HepG2 (cell line): Measurements from ENCODE around the gene USE1. TPM values are rescaled to one million over a fixed set of nuclear protein-coding genes. Genes with fewer than 3 reads are reported as not detected.
A peak's percentile ranks its signal among the peaks of the same experiment; 100 is the strongest.

Source experiments
- BATF2 ChIP-seq: sonication (generic); formaldehyde crosslinking; IDR thresholded peaks from 2 replicates; pipeline ENCODE4 v1.8.0; 2022; ENCODE audit warnings: mild to moderate bottlenecking, missing genetic modification reagents, moderate library complexity
- CCAR2 ChIP-seq: fragments of 200-400 bp; formaldehyde crosslinking; optimal IDR thresholded peaks from 2 replicates; pipeline ENCODE3; 2018; ENCODE audit warnings: low read depth, mild to moderate bottlenecking, low read length, moderate library complexity
- E2F1 ChIP-seq: sonication (generic); formaldehyde crosslinking; IDR thresholded peaks from 2 replicates; pipeline ENCODE4 v1.5.0; 2020; ENCODE audit warnings: missing genetic modification reagents
- FOXK1 ChIP-seq: sonication (generic); formaldehyde crosslinking; IDR thresholded peaks from 2 replicates; pipeline ENCODE4 v1.4.0; 2020; ENCODE audit warnings: low read depth, missing genetic modification reagents, borderline replicate concordance
- FOXO1 ChIP-seq: sonication (generic); formaldehyde crosslinking; IDR thresholded peaks from 2 replicates; pipeline ENCODE4 v1.4.0; 2020; ENCODE audit warnings: missing genetic modification reagents
- HMG20A ChIP-seq: IDR thresholded peaks from 2 replicates; pipeline ENCODE4 v1.6.1; 2016; ENCODE audit warnings: borderline replicate concordance
- HMG20B ChIP-seq: conservative IDR thresholded peaks from 2 replicates; pipeline ENCODE4 v1.6.1; 2016; ENCODE audit warnings: missing genetic modification reagents, missing compliant biosample characterization
- HNRNPK ChIP-seq: fragments of 200-400 bp; formaldehyde crosslinking; IDR thresholded peaks from 2 replicates; pipeline ENCODE4 v1.6.1; 2018; ENCODE audit warnings: low read length, low read depth, moderate library complexity, mild to moderate bottlenecking; ENCODE audit not compliant: poor library complexity, severe bottlenecking
- HOXA9 ChIP-seq: sonication (generic); formaldehyde crosslinking; IDR thresholded peaks from 2 replicates; pipeline ENCODE4 v1.8.1; 2022; ENCODE audit warnings: missing genetic modification reagents, mild to moderate bottlenecking, moderate library complexity, borderline replicate concordance
- ISL2 ChIP-seq: sonication (generic); formaldehyde crosslinking; IDR thresholded peaks from 2 replicates; pipeline ENCODE4 v1.5.0; 2020; ENCODE audit warnings: missing genetic modification reagents
- JUN ChIP-seq: sonication (generic); formaldehyde crosslinking; IDR thresholded peaks from 2 replicates; pipeline ENCODE4 v1.4.0; 2020; ENCODE audit warnings: mild to moderate bottlenecking, missing genetic modification reagents
- KAT2B ChIP-seq: fragments of 150-350 bp; IDR thresholded peaks from 2 replicates; pipeline ENCODE4 v1.6.1; 2014; ENCODE audit warnings: low read depth, low read length, borderline replicate concordance
- MED8 ChIP-seq: sonication (generic); formaldehyde crosslinking; IDR thresholded peaks from 2 replicates; pipeline ENCODE4 v1.8.1; 2023; ENCODE audit warnings: mild to moderate bottlenecking, missing genetic modification reagents; ENCODE audit not compliant: insufficient replicate concordance
- MXD4 ChIP-seq: IDR thresholded peaks from 2 replicates; pipeline ENCODE4 v1.6.1; 2016; ENCODE audit warnings: mild to moderate bottlenecking, missing biosample characterization, missing genetic modification reagents
- PPARG ChIP-seq: conservative IDR thresholded peaks from 2 replicates; pipeline ENCODE4 v1.6.1; 2016; ENCODE audit warnings: missing biosample characterization, missing genetic modification reagents
- PRDM10 ChIP-seq: sonication (generic); formaldehyde crosslinking; IDR thresholded peaks from 2 replicates; pipeline ENCODE4 v1.4.0; 2020; ENCODE audit warnings: low read depth, missing genetic modification reagents
- SOX5 ChIP-seq: IDR thresholded peaks from 2 replicates; pipeline ENCODE4 v1.6.1; 2016; ENCODE audit warnings: borderline replicate concordance
- YY1 ChIP-seq: IDR thresholded peaks from 2 replicates; pipeline ENCODE4 v1.6.1; 2011; ENCODE audit warnings: low read length, low read depth, moderate library complexity, mild to moderate bottlenecking; ENCODE audit not compliant: insufficient read depth, insufficient replicate concordance
- ZBTB26 ChIP-seq: IDR thresholded peaks from 2 replicates; pipeline ENCODE4 v1.6.1; 2016; ENCODE audit warnings: missing compliant biosample characterization, missing genetic modification reagents, borderline replicate concordance
- ZBTB43 ChIP-seq: sonication (generic); formaldehyde crosslinking; conservative IDR thresholded peaks from 2 replicates; pipeline ENCODE4 v1.4.0; 2020; ENCODE audit warnings: missing genetic modification reagents
- ZNF24 ChIP-seq: fragments of 450-650 bp; IDR thresholded peaks from 2 replicates; pipeline ENCODE4 v1.6.1; 2017; ENCODE audit warnings: antibody characterized with exemption, mild to moderate bottlenecking
- ZNF34 ChIP-seq: sonication (generic); formaldehyde crosslinking; IDR thresholded peaks from 2 replicates; pipeline ENCODE4 v1.4.0; 2020; ENCODE audit warnings: mild to moderate bottlenecking, missing genetic modification reagents, borderline replicate concordance
- ZNF557 ChIP-seq: sonication (generic); formaldehyde crosslinking; IDR thresholded peaks from 2 replicates; pipeline ENCODE4 v1.4.0; 2020; ENCODE audit warnings: missing genetic modification reagents
- polyA plus RNA-seq, 8 experiments: library from polyadenylated mRNA; depleted of rRNA in 3 of 8; stranded (reverse) in 7 of 8; unstranded in 1 of 8; fragments of >200 nt; fragmentation: Illumina TruSeq in 4 of 8; extraction: Trizol in 4 of 8; gene quantifications; 2 replicates each; pipeline versions ENCODE4 v1.2.1 to v1.2.3, GENCODE V29; 2011 to 2016; ENCODE audit warnings: low read depth in 4 of 8, missing spikeins in 1 of 8, mixed read lengths in 1 of 8; ENCODE audit not compliant: insufficient read depth in 1 of 8
- total RNA-seq, 5 experiments: library from RNA; depleted of rRNA; stranded (reverse); fragments of >200 nt; fragmentation: Illumina TruSeq; extraction: Trizol; gene quantifications; 2 replicates each; pipeline ENCODE4 v1.2.3, GENCODE V29; 2016; ENCODE audit warnings: low read depth in 1 of 5

Gene USE1
- total and polyA plus RNA-seq, 2 of the 13 experiments (the other 11 are each of a cell fraction or from before 2014, with no cell fraction given): 9.9 to 17.6 TPM

GRCh38 chr19:17260842-17261325 lies 45.7 kb downstream of the USE1 start (continued):
- TF ChIP-seq PRDM10 (no peak), SOX5 (CRISPR knock-in tag) (0 out of 2 replicates have a peak, but pooled peaks have one; percentile 21), HMG20B (no peak), KAT2B (no peak), HMG20A (CRISPR knock-in tag) (no peak), ZNF557 (no peak), JUN (CRISPR knock-in tag) (no peak), ZNF24 (no peak), FOXK1 (CRISPR knock-in tag) (no peak), MED8 (CRISPR knock-in tag) (no peak), HOXA9 (CRISPR knock-in tag) (no peak), PPARG (CRISPR knock-in tag) (0 out of 2 replicates have a peak, but pooled peaks have one; percentile 45), ZBTB43 (CRISPR knock-in tag) (no peak), ISL2 (CRISPR knock-in tag) (no peak), FOXO1 (CRISPR knock-in tag) (0 out of 2 replicates have a peak, but pooled peaks have one; percentile 45), YY1 (peak; percentile 51), CCAR2 (no peak), MXD4 (CRISPR knock-in tag) (0 out of 2 replicates have a peak, but pooled peaks have one; percentile 28), E2F1 (CRISPR knock-in tag) (no peak), HNRNPK (no peak), ZNF34 (CRISPR knock-in tag) (peak; percentile 50; the same call in 1 of the 2 replicates), ZBTB26 (CRISPR knock-in tag) (peak; percentile 24; the same call in 1 of the 2 replicates), BATF2 (CRISPR knock-in tag) (no peak)
